DMS79 treated with DMSO at 0.1 percent for 48 hours (cell line): ENCODE data around the gene POLR2H.

Source experiments
- DNase-seq: peaks from one replicate; lab custom pipeline; 2025; lab: John Stamatoyannopoulos, UW

POLR2H gene

DNA sequence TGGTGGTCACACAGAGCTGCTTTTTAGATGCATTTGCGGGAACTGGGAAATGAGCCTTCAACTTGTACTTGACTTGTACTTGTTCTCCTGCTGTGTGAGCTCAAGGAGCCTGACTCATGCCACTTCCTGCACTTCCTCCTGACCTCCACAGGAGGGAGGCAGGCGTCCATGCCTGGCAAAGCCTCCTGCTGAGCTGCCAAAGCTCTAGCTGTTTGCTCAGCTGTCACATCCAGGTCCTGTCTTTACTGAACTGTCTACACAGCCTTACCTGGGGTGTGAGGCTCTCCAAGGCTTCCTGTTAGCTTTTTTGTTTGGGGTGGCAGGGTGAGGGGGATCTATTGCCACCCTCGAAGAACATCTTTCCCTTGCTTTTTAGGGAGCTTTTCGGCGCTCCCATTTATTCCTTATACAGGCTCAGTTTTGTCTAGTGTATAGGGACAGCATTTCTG, 10.1 kb downstream of the POLR2H start:
- peak; percentile 87 for DNase-seq

DNA sequence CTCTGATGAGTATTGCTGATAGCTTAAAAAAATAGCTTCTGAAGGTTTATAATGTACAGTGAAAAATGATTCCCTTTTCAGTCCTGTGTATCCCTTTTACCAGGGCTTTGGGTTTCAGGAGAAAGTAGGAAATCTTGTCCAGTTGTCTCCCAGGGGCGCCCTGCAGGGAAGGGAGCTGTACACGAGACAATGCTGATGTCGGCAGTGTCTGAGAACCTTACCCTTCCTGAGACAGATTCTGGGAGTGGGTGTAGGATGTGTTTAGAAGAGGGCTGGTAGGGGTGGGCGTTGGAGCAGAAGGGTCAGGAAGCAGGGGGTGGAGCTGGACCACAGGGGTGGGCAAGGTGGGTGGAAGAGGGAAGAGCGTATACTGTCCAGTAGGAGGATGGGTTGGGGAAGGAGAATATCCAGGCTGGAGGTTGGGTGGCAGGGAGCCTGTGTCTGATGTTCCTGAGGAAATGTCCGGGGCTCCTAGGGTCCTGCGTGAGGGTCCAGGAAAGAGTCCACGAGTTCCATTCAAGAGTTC, 10.8 kb downstream of the POLR2H start:
- DNase-seq: no peak

DNA sequence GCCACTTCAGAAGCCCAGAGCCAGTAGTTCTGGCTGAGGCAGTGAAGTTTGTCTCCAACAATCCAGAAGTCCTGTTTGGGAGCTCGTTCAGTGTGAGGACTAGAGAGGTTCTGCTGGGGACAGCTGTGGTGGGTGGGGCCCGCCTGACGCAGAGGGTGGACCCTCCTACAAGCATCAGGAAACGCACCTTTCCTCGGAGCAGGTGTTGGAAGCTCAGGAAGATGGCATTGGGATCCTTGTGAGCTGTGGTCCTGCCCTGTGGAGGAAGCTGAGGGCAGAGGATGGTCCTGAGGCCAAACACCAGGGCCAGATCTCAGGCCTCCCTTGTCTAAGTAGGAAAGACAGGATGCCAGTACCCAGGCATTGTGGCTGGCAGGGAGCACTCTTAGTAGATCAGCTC, 11.4 kb downstream of the POLR2H start:
- DNase-seq: no peak

DNA sequence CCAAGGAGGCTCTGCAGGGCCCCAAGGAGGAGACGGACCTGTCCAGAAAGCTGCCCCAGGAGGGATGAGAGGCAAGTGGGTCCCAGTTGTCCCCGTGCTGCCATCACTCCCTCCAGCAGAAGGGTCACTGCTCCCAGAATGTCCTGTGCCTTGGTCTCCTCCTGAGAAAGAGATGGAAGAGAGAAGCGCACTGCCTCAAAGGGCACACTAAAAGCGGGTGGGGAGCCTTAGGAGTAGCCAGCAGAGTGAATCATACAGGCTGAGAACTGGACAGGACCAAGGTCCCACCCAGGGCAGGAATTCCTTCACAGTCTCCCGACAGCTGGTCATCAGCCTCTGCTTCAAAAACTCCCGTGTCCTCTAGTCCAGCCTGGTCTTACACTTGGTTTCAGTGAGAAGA, 11.9 kb downstream of the POLR2H start:
- no peak for DNase-seq

DNA sequence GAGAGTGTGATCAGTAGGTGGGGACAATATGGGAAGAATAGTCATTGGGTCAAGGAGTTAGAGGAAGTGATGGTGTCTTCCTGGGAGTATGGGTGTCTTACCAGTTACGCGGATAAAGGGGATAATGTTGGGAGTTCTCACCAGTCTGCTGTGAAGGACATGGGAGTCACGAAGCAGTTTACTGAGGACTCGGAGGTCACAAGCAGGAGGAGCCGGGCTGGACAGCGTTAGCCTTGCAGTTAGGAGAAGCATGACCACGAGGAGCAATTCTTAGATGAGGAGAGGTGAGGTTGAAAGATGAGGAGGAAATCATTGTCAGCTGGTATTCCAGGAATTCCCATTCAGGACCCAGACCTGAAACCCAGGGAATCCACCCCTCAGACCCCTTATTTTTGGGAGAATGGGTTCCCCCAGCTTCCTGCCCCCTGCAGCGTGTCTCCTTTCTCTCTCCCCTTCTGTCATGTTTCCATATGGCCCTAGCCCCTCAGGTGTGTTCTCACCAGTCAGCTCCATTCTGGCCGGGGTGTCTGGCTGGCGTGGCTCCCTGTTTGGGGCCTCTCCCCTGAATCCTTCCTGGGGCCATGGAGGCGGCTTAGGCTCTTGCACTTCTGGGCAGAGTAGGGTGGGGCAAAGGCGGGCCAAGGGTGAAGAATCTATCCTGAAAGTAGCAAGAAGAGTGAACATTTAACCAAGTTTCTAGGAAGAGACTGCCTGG, 14.4 kb downstream of the POLR2H start:
- no peak for DNase-seq

DNA sequence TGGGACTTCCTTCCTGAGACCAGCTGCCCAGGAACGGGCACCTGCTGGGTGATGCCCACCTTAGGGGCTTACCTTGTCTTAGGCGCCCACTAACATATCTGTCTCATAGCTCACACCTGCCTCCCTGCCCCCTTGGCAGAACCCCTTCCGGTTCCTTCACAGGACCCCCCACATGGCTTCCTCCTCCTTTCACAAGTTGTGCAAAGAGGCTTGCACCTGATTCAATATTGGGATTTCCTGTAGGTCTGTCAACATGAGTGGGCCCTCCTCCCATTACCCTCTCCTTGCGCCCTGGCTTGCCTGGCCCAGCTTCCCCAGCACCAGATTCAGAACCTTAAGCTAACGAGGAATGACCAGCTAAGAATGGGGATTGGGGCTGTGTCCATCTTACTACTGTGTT, 15.9 kb downstream of the POLR2H start:
- DNase-seq: no peak

DNA sequence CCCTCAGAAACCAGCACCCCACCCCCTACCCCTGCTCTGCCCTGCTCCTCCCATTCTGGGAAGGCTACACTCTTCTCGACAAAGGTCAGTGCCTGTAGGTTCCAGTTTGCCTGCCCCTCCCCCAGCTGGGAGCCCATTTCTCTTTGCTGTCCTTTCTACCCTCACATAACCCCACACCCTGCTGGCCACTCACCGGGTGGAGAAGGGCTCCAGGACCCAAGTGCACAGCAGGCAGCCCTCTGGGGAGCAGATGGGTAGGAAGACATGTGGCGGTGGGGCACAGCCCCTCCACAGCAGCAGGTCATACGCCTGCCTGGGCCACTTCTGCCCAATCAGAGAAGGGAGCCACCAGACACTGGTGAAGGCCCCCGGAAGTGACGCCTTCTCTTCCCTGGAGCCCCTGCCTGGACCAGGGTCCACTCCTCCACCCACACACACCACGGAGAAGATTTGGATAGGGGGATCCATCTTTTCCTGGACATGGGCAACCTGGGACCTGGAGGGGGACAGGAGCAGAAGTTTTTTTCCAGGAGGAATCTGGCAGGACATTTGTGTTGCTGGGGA, 16.5 kb downstream of the POLR2H start, which contains the start of gene THPO:
Gene THPO, minus strand, starts transcription at position 326 of the 564 bp plus-strand sequence. CDS start 1,948 bp downstream, outside the sequence.
- DNase-seq: no peak

DNA sequence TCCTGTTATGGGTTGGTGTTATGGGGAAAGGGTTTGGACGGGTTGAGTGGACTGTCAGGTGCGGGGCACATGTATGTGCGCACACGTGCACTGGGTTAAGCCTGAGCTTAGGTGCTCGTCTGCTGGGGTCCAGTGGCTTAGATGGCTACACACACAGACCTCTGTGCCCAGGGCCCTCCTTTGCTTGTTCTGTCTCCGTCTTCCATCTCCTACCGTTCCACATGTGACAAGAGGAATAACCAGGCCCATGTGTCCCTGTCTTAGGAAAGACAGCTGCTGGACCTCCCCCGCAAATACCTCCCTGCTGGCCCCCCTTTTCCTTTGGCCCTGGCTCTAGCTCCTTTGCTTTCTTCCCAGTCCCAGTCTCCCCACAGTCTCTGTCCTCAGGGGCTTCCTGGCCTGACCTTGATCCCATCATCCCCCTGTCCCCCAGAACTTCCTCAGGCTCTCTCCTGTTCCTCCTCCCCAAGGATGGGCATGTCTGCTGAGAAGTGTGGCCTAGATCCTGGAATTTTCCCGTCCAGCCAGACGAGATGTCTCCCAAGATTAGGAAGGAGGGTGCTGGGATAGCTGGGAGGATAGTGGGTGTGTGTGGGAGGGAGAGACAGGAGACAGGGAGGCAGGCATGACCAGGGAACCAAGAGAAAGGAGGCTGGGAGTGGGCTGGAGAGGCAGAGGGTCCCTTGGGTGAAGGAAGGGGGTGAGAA, 17.3 kb downstream of the POLR2H start:
- no peak for DNase-seq

DNA sequence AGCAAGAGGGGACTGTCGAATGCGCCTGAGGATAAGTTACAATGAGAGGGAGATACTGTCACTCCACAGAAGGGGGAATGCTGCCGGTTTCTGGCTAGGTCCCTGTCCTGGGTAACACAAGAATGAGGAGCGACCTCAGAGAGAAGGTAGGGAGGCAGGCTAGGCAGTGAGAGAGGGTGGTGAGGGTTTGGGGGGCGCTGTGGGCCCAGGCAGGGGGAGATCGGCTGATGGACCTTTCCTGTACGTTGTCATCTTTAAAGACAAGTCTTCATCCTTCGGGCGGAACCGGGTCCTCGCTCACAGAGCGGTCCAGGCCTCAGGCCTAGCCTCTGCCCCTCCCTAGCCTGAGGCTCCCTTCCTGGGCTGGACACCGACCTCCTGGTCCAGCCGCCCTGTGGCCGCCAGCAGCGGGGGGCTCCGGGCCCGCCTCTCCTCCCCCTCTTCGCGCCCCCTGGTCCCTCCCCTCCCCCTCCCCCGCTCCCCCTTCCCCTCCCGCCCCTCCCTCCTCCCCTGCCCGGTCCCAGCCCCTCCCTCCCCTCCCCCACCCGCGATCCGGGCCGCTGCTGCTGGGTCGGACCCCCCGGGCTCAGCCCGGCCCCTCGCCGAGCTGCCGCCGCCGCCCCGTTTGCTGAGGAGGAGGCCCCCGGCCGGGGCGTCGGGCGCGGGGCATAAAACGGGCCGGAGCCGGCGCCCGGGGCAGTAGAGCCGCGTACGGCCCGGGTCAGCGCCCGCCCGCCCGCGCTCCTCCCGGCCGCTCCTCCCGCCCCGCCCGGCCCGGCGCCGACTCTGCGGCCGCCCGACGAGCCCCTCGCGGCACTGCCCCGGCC, 18.1 kb downstream of the POLR2H start, which contains the start of gene CHRD:
Gene CHRD, plus strand, starts transcription at position 697 of the 827 bp plus-strand sequence. CDS start 265 bp downstream, outside the sequence.
- DNase-seq: no peak

DNA sequence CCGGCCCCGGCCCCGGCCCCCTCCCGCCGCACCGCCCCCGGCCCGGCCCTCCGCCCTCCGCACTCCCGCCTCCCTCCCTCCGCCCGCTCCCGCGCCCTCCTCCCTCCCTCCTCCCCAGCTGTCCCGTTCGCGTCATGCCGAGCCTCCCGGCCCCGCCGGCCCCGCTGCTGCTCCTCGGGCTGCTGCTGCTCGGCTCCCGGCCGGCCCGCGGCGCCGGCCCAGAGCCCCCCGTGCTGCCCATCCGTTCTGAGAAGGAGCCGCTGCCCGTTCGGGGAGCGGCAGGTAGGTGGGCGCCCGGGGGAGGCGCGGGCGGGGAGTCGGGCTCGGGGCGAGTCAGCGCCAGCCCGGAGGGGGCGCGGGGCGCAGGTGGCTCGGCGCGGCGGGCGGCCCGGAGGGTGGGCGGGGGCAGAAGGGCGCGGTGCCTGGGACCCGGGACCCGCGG, 18.7 kb downstream of the POLR2H start:
- DNase-seq: no peak

DNA sequence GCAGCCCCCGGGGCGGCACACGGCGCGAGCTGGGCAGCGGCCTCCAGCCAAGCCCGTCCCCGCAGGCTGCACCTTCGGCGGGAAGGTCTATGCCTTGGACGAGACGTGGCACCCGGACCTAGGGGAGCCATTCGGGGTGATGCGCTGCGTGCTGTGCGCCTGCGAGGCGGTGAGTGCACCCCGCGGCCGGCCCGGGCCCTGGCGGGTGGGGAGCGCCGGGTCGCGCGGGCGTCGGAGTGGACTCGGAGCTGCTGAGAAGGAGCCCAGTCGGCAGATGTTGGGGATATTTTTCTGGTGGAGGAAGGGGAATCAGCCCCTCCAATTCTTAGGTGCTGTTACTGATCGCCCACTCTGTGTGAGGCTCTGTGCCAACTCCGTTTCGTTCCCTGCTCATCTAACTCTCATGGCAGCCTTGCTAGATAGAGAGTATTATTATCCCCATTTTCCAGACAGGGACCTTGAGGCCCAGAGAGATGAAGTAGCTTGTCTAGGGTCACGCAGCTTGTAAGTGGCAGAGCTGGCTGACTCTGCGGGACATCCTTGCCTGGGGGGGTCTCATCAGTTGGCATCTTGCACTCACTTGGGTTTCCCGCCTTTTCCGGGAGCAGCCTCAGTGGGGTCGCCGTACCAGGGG, 19.2 kb downstream of the POLR2H start:
- DNase-seq: no peak

DNA sequence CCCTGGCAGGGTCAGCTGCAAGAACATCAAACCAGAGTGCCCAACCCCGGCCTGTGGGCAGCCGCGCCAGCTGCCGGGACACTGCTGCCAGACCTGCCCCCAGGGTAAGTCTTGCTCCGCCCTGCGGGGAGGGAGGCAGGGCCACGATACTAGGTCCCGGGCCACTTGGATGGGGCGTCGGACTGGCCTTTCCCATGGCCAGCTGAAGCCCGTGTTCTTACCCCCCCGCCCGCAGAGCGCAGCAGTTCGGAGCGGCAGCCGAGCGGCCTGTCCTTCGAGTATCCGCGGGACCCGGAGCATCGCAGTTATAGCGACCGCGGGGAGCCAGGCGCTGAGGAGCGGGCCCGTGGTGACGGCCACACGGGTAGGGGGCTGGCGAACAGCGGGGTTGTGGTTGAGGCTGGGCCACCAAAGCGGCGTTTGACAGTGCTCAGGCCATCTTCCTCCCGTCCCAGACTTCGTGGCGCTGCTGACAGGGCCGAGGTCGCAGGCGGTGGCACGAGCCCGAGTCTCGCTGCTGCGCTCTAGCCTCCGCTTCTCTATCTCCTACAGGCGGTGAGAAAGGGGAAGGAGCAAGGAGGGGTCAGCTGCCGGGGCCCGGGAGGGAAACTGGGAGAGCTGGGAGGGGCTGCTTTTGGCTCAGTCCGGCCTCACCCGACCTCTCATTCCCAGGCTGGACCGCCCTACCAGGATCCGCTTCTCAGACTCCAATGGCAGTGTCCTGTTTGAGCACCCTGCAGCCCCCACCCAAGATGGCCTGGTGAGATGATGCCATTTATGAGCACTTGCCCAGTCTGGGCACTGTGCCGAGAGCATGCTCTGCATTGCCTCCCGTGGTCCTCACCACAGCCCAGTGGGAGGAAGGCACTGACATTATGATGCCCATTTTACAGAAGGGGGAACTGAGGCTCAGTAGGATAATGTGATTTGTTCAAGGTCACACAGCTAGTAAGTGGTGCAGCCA, 20.0 kb downstream of the POLR2H start:
- no peak for DNase-seq

DNA sequence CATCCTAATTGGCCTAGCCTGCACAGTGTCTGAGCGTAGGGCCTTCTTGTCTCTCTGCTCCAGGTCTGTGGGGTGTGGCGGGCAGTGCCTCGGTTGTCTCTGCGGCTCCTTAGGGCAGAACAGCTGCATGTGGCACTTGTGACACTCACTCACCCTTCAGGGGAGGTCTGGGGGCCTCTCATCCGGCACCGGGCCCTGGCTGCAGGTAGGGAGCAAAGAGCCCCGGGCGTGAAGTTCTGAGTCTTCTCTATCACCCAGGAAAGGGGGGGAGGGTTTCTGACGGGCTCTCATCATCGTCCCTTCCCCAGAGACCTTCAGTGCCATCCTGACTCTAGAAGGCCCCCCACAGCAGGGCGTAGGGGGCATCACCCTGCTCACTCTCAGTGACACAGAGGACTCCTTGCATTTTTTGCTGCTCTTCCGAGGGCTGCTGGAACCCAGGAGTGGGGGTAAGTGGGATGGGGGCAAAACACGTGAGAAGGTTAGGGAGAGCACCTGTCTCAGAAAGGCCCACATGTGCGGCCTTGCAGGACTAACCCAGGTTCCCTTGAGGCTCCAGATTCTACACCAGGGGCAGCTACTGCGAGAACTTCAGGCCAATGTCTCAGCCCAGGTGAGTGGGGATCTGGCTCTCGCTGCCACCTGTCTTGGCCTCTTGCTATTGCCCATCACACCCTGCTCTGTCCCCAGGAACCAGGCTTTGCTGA, 21.0 kb downstream of the POLR2H start:
- no peak for DNase-seq

DNA sequence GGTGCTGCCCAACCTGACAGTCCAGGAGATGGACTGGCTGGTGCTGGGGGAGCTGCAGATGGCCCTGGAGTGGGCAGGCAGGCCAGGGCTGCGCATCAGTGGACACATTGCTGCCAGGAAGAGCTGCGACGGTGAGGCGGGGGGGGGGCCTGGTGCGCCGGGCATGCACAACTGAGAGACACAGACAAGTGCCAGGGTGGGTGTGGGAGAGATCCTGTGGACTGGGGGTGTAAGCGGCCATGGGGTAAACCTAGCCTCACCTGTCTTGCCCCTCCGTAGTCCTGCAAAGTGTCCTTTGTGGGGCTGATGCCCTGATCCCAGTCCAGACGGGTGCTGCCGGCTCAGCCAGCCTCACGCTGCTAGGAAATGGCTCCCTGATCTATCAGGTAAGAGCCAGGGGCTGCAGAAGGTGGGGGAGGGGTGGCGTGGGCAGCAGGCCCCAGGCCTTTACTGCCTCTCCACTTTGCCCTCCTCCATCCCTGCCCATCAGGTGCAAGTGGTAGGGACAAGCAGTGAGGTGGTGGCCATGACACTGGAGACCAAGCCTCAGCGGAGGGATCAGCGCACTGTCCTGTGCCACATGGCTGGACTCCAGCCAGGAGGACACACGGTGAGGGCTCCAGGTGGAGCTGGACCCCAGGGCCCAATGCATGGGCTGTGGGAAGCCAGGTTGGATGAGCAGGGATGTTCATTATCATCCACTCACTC, 21.7 kb downstream of the POLR2H start:
- no peak for DNase-seq

DNA sequence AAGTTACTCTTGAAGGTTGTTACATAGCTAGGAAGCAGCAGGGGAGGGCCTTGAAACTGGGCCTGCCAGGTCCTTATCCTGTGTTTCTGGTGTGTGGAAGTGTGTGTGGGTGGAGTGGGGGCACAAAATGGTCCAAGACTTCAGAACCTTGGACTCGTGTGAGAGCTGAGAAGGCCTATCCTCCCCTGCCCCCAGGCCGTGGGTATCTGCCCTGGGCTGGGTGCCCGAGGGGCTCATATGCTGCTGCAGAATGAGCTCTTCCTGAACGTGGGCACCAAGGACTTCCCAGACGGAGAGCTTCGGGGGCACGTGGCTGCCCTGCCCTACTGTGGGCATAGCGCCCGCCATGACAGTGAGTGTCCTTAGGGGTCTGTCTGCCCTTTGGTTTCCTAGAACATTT, 22.8 kb downstream of the POLR2H start:
- DNase-seq: no peak

DNA sequence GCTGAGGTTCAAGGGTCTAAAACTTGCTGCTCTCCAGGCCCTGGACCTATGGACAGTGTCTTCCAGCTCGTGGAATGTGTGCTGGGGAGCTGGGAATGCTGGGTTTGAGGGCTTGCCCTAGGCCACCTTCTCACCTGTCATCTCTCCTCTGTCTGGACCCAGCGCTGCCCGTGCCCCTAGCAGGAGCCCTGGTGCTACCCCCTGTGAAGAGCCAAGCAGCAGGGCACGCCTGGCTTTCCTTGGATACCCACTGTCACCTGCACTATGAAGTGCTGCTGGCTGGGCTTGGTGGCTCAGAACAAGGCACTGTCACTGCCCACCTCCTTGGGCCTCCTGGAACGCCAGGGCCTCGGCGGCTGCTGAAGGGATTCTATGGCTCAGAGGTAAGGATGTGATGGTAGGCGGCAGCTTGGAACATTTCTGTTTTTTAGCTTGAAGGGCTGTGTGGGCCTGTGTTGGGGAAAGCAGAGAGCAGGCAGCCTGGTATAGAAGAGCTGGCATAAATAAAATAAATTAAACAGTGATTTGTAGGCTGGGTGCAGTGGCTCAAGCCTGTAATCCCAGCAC, 23.4 kb downstream of the POLR2H start:
- no peak for DNase-seq

DNA sequence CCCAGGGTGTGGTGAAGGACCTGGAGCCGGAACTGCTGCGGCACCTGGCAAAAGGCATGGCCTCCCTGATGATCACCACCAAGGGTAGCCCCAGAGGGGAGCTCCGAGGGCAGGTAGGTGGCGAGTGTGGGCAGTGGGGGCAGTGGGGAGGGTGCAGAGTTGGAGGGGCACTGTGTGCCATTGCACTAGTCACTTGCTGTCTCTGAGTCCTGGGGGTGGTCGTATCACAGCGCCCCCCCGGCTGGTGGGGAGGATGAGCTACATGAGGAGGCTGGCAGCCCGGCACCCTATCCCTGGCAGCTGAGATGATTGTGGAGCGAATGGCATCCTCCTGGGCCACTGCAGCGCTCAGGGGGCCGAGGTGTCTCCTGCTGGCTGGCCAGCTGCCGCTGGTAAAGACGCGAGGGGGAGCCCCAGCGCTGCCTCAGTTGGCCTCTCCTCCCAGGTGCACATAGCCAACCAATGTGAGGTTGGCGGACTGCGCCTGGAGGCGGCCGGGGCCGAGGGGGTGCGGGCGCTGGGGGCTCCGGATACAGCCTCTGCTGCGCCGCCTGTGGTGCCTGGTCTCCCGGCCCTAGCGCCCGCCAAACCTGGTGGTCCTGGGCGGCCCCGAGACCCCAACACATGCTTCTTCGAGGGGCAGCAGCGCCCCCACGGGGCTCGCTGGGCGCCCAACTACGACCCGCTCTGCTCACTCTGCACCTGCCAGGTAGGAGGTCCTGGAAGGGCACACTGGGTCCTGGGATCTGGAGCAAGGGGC, 24.7 kb downstream of the POLR2H start:
- DNase-seq: no peak
